SIG-M5 treated with dmso at 0.1 percent for 504 hours (cell line): ENCODE data around the gene UBE2M.

Experiments used
- DNase-seq: peaks from one replicate; lab custom pipeline; 2025; ENCODE audit not compliant: unreplicated experiment; lab: John Stamatoyannopoulos, UW

Gene UBE2M

DNA sequence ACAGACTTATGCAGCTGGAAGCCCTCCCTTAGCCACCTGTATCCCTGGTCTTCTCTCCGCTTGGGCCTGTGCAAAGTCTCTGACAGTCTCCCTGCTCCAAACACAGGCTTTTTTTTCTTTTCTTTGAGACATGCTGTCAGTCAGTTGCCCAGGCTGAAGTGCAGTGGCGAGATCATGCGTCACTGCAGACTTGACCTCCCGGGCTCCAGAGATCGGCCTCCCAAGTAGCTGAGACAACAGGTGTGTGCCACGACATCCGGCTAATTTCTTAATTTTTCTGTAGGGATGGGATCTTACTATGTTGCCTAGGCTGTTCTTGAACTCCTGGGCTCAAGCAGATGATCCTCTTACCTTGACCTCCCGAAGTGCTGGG, 13.2 kb upstream of the UBE2M start:
- DNase-seq = no peak

DNA sequence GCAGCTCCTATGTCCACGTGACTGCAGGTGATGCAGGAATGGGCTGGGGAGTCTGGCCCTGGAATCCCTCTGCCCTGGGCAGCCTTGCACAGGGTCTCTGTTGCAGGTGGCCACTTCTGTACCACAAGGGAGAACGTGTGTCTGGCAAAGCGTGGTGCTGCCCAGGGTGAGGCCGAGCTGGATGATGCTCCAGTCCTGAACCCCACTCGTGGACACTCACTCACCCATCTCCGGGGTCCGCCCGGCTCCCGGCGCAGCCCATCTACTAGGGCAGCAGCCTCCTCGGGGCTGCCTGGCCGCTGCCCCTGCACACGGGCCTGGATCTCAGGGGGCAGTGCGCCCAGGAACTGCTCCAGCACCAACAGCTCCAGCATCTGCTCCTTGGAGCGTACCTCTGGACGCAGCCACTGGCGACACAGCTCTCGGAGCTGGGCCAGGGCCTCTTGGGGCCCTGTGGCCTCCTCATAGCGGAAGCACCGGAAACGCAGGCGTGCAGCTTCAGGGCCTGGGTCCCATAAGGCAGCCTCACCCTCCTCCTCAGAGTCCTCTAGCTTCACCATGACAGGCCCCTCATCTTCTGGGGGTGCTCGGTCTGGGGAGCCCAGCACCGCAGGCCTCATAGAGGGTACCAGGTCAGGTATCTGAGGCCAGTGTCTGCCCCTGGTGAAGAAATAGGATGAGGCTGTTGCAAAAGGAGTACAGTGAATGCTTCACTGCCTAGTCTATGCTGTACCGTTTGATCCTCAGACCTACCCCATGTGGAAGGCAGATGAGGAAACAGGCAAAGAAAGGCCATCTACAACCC, 12.6 kb upstream of the UBE2M start:
- DNase-seq = no peak

DNA sequence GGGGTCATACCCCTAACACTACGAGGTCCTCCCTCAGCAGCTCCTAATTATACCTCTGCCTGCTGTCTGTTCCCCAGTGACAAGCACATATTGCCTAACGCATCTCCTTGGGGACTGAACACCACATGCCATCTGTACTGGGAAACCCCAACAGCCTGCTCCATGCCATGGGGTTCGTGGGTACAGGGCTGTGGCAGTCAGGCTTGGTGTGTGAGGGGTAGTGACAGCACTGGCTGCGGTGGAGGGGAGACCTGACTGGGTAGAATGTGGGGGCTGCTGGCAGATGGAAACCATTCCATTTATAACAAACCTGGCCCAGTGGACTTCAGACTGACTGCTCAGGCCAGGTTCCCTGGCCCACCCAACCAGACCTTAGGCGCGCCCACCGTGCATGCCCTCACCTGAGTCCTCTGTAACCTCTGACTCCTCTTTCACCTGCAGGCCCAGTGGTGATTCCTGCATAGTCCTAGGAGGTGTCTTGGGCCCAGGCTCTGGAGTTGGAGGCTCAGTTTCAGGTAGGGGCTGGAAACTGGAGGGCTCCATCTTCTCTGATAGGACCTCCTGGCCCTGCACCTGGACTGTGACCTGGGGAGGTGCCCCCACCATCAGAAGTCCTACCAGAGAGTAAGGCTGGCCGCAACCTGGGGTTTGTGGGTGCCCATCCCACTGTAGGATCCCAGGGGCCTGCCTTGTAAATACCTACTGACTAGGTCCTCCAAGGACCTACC, 11.7 kb upstream of the UBE2M start:
- no peak for DNase-seq

DNA sequence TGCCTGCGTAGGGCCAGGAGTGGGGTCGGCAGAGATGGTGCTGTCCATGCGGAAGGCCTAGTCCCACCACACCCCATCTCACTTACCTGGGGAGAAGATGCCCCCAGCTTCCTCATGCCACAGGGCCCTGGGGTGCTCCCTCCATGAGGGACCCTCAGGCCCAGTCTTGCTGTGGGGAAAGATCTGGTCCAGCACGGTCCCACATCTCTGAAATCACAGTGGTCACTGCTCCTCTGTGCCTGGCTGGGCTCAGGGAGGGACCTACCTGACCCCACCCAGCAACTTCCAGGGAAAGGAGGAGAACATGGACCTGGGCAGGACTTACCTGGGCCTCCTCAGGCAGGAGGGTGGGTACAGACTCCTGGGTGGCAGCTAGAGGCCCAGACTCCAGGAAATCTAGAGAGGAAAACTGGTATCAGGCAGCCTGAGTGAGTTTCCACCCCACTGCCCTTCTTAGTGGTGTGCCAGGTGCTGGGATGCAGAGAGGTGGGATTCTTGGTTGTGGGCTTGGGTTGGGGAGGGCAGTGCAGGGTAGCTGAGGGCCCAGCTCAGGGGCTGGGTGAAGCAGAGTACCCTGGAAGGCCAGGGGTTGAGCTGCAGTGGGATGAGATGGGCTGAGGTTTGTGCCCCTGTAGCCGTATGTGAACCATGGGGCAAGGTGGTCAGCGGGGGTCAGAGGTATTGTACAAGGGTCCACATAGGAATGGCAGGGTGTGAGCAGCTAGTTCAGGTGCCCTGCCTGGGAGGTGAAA, 11.0 kb upstream of the UBE2M start:
- no peak for DNase-seq

DNA sequence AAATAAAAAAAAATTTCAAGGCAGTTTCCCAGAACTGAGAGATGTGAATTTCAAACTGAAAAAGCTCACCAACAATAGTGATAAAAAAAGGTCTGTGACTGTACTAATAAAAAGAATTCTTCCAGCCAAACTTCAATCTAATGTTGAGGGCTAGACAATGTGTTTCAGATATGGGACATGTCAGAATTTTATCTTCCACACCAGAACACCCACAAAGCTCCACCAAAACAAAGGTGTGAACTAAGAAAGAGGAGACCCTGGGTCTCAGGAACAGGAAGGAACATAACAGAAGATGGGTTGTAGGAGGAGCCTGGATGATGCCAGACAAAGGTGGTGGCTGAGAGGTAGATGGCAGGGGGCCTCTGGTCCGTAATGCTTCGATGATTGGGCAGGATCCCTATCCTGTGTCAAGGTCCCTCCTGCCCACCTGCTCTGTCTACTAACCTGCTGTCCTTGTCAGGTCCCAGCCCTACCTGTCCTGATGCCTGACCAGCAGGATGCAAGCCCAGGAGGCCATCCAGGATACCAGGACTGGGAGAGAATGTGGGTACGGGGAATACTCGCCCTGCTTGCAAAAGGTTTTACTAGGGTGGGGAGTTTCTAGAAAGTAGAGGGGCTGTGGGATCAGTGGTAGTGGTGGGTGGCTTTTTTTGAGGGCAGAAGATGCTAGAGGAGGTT, 10.2 kb upstream of the UBE2M start:
- DNase-seq = no peak

DNA sequence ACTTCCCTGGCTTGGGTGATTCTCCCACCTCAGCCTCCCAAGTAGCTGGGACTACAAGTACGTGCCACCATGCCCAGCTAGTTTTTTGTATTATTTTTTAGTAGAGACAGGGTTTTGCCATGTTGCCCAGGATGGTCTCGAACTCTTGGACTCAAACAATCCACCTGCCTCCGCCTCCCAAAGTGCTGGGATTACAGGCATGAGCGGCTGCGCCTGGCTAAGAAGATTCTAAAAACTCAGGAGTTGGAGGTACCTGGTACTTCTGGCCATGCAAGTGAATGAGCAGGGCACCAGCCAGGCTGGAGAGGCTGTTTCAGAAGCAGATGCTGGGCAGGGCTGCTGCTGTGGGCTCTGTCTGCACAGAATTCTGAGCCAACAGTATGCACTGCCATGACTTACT, 8.6 kb upstream of the UBE2M start:
- no peak for DNase-seq

DNA sequence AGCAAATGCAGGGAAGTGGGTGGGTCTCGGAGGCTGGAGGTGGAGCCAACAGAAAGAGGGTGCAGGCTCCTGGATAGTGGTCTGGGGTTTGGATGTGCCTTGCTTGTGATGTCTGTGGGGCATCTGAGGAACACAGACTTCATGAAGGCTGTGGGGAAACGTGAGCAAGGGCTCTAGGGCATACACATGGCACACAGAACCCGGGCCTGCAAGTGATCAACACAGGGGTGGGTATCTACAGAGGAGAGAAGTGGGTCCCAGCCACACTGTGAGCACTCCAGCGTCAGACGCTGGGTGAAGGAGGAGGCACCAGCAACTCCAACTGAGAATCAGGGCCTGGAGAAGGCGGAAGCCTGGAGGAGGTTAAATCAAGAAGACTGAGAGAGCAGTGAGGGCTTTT, 5.4 kb upstream of the UBE2M start:
- no peak for DNase-seq

DNA sequence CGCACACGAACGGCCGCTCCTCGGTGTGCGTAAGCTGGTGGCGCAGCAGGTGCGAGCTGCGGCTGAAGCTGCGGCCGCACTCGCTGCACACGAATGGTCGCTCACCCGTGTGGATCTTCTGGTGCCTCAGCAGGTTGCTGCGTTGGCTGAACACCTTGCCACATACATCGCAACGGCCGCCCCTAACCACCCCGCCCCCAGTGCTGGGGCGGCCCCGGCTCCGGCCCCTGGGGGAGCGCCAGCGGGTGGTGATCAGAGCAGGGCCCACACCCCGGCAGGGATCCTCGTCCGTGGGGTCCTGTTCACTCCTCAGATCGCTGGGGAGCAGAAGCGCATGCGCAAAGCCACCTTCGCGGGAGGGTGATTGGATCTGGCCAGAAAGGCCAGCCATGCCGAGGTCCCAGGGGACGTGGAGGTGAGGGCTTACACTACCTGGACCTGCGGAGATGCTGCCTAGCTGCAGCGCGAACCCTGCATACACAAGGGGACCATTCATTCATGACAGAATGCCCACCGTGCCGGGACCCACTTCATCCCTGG, 4.7 kb upstream of the UBE2M start:
- no peak for DNase-seq

DNA sequence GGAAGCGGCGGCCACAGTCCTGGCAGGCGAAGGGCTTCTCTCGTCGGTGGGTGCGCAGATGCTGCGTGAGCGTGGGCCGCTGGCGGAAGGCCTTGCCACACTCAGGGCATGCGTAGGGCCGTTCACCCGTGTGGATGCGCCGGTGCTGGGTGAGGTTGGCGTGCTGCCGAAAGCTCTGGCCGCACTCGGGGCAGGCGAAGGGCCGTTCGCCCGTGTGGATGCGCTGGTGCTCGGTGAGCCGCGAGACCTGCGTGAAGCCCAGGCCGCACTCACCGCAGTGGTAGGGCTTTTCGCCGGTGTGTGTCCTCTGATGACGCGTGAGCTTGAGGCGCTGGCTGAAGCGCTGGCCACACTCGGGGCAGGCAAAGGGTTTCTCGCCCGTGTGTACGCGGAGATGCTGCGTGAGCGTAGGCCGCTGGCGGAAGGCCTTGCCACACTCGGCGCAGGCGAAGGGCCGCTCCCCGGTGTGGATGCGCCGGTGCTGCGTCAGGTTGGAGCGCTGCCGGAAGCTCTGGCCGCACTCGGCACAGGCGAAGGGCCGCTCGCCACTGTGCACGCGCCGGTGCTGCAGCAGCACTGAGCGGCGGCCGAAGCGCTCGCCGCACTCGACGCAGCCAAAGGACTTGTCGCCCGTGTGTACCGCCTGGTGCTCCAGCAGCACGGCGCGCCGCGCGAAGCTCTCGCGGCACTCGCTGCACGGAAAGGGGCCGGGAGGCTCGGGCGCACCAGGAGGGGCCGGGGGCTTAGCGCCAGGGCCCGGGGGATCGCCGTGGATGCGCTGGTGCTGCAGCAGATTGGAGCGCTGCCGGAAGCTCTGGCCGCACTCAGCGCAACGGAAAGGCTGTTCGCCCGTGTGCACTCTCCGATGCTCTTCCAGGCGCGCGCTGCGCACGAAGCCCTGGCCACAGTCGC, 4.0 kb upstream of the UBE2M start:
- DNase-seq = no peak

DNA sequence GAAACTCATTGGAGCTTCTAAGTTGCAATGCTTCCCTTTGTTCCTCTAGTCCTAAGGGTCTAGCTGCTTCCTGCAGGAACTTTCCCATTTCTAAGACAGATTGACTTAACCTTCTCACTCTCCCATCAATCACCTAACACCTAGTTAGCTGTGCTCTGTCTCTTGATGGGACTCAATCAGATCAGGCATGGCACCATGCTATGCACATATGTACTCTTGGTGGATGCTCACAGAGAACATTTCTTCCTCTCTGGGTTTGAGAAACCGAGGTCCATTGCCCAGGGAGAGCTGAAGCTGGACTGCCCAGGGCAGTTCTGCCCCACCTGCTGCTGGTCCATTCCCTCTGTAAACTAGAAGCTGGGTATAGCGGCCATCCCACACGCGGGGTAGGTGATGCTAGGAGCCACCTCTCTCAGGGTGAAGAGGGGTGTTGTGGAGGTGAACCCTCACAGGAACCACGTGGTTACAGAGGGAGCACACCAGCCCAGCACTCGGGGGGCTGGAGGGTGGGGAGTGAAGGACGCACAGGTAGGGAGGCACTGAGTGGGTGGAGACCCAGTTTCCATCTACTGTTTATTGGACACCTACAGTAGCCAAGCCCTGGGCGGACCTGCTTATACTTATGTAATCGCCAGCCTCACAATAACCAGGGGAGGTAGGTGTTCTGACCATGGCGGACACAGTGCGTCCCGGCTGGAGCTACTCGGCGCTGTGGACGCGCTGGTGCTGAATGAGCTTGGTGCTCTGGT, 3.1 kb upstream of the UBE2M start:
- no peak for DNase-seq

DNA sequence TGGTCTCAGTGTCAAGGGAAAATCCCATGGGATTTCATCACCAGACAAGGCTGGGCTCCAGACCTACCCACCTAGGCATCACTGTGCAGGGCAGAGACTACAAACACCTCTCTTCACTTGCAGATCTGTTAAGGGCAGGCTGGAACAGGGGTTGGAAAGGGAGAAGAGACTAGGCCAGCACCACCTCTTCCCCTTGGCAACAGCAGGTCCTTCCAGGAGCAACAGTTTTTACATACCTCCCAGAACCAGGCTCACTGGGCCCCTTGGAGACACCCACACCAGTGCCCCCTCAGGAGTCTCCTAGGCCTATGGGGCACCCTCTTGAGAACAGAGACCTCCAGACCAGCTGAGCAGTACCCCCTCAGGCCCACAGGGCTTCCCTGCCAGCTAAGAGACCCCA, 2.5 kb upstream of the UBE2M start:
- DNase-seq = no peak

DNA sequence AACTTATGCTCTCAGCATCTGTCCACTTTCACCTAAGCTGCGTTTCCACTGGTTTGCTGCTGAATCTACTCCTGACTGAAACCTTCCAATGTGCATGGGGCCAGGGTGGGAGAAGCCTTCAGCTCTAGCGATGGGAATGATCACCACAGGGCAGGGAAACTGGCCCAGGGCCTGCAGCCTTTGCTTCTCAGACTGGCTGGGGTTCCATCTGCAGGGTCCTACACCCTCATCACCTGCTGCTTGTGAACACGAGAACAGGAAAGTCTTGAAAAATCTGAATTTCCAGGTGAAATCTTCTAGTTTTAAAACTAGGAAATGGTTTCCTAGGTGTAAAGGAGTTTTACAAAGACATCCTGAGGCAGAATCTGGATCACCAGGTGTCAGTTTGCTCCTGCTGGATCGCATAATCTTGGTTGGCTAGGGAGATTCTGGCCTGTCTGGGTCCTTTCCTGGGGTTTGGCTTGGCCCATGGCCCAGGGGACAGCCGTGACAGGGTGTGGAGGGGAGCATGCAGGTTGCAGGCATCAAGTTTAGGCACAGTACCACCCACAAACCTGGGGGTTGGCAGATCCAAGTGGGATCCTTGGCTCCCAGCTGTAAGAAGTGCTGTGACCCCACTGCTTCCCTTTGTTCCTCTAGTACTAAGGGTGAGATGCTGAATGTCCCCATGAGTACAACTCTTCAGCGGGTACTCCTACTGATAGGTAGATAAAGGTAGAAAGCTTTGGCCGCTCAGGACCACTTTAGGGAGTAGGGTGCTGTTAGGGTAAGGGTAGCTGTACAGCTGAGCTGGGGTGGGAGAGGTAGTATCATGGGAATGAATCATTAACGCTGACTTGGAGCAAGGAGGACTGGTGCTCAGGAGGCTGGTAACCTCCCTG, 1.8 kb upstream of the UBE2M start:
- no peak for DNase-seq

DNA sequence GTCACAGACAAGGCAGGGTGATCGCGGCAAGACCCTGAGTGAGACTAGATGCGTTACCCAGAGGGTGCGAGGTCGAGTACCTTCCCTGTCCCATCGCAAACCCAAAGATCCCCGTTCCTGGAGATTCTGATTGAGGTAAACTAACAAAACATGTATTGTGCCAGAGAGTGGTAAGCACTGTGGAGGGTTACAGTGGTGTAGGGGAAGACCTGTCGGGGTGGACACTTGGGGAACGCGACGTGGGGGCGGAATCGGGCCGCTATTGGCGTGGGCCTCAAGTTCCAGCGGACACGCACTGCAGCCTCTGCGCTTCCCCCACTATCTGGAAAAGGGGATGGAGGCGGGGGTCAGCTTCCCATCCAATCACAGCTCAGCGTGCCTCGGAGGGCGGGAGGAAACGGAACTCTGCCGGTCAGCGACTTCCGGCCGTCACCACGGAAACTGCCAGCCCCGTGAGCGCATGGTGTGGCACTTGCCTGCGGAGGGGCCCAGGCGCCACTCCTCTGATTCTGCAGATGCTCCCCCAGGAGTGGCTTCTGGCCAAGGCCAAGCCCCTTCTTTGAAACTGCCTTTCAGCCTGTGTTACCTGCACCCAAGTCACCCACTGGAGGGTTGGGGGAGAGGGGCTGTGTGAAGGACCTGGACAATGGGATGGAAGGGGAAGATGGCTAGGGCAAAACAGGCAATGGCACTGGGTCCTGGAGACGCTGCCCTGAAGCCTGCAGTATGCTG, 1.0 kb upstream of the UBE2M start:
- DNase-seq = no peak

DNA sequence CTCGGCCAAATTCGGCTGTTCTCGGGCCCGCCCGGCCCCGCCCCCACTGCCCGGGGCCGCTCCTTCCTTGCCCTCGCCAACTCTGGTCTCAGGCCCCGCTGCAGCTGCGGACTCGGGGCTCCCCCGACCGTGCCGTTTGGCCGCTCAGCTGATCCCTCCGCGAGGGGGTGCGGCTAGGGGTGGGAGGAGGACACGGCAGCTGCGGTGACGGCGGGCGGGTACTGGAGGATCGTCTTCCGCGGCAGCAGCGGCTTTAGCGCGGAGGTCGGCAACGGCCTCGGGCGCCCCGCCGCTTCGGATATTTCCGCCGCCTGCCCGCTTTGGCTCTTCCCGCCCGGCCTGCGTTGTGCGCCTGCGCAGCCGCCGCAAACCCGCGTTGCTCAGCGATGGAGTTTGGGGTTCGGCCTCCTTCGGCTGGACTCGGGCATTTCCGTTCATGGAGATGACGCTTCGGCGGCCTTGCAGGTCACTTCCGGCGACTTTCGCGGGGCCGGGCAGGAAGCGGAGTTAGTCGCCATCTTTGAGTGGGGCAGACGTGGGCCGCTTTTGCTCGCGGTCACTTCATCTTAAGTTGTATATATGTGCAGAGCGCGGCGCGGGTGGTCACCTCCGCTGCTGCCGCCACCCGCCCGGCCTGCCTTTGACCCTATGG, 338 bp upstream of the UBE2M start:
- DNase-seq = no peak

DNA sequence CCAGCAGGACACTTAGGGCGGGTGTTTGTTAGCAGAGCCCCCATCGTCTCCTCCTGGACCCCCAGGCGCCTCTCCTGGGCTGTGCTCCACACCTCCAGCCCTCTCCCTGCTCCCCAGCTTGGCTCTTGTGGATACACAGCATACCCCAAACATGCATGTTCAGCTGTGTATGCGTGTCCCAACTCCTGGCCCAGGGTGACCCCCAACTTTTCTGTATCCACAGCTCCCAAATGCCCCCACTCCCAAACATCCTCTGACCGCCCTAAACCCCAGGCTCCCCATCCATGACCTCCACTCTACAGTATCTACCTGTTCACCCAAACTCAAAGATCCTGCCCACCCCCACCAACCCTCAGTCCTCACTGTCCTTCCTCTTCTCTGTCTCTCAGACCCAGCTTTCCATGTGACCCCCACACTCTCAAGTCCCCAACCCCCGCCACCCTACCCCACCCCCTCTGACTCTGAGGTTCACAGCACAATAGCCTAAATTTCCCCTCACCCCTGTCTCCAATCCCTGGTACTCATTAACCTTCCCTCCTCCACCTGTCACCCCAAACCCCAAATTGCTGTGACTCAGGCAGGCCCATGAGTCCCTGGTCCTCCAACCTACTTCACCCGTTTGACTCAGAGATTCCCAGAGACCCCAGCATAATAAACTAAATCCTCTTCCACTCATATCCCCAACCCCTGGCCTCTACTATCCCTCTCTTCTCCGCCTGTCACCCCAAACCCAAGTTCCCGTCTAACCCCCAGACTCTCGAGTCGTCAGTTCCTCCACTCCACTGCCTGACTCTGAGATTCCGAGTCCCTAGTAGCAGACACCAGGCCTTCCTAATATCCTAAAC, 968 bp downstream of the UBE2M start:
- DNase-seq = no peak

DNA sequence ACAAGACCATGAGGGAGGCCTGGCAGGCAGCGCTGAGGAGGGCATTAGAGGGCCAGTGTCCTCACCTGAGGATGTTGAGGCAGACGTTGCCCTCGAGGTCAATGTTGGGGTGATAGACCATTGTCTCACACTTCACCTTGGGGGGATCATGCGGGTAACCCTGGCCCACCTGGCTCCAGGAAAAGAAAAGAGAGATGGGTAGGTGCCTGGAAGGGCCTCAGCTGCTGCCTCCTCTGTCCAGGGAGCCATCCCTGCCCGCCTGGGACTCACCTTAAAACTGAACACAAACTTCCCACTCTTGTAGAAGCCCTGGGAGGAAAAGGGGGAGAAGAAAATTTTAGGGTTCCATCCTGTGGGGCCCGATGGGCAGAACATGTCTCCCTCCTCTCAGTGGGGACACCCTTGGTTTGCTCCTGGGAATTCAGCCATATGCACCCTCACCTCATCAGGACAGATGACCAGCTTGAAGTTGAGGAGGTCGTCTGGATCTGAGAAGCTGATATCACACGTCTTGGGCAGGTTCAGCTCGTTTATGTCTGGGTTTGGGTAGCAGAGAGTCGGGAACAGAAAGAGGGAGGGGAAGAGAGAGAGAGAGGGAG, 1.7 kb downstream of the UBE2M start:
- DNase-seq = no peak
